ENCODE measurements around the gene CHMP1A.

- TF ChIP-seq POLR2AphosphoS5 (IDR thresholded peaks at IDR 0.05; ENCODE audit: low read depth, low read length): no peak
- no peak for TF ChIP-seq REST (IDR thresholded peaks at IDR 0.05; ENCODE audit: low read depth)
- TF ChIP-seq CTCF (IDR thresholded peaks at IDR 0.05 in 2 of 3, conservative IDR thresholded peaks at IDR 0.05 in 1 of 3; ENCODE audit: borderline replicate concordance in 1 of 3, insufficient read depth in 1 of 3, low read depth in 2 of 3, low read length in 2 of 3): no peak
- TF ChIP-seq POLR2A (IDR thresholded peaks at IDR 0.05; ENCODE audit: borderline replicate concordance, extremely low read depth, insufficient read depth, insufficient read length): no peak
These were observed 14.9 kb upstream of the CHMP1A start for GRCh38 chr16:89672177-89672941.

All from HCT116 (cell line).